Lung (tissue), 12 donors: Measurements from ENCODE around the gene CHDH. TPM values are rescaled to one million over a fixed set of nuclear protein-coding genes. Genes with fewer than 3 reads are reported as not detected.

Source experiments
- ATAC-seq: fragments of 200-7000 bp; cut with Tn5 transposase; one replicate; pipeline ENCODE4 v1.9.1; 2020; ENCODE audit warnings: moderate number of reproducible peaks; ENCODE audit not compliant: insufficient read depth, low FRiP score
- DNase-seq, 3 donors: peaks; one replicate each; pipeline ENCODE4 v3.0.0-alpha.2; 2013 to 2017
- H3K27ac ChIP-seq, 2 donors: one replicate each; pipeline ENCODE4 v1.5.1; 2013; ENCODE audit warnings: mild to moderate bottlenecking in 2 of 2, moderate library complexity in 2 of 2, control low read depth in 1 of 2, inconsistent platforms in 1 of 2, low read depth in 1 of 2, low read length in 1 of 2
- H3K27me3 ChIP-seq, 3 donors: one replicate each; pipeline ENCODE4 v1.5.1; 2013; ENCODE audit warnings: low read length in 2 of 3; ENCODE audit not compliant: control insufficient read depth in 3 of 3, insufficient read depth in 3 of 3
- H3K36me3 ChIP-seq, 4 donors: one replicate each; pipeline ENCODE4 v1.5.1; 2013; ENCODE audit warnings: low read length in 4 of 4, mild to moderate bottlenecking in 1 of 4, moderate library complexity in 1 of 4; ENCODE audit not compliant: control insufficient read depth in 4 of 4, insufficient read depth in 4 of 4
- H3K4me1 ChIP-seq, 5 donors: one replicate each; pipeline ENCODE4 v1.5.1; 2013; ENCODE audit warnings: low read length in 5 of 5, mild to moderate bottlenecking in 2 of 5, moderate library complexity in 1 of 5; ENCODE audit not compliant: control insufficient read depth in 5 of 5, insufficient read depth in 5 of 5
- H3K4me3 ChIP-seq: one replicate; pipeline ENCODE4 v1.5.1; 2013; ENCODE audit warnings: mild to moderate bottlenecking, control low read depth, moderate library complexity
- H3K9ac ChIP-seq, 2 donors: one replicate each; pipeline ENCODE4 v1.5.1; 2013; ENCODE audit warnings: low read length in 2 of 2, control low read depth in 1 of 2; ENCODE audit not compliant: insufficient read depth in 1 of 2
- H3K9me3 ChIP-seq, 4 donors: one replicate each; pipeline ENCODE4 v1.5.1; 2013; ENCODE audit warnings: low read length in 3 of 4, mild to moderate bottlenecking in 1 of 4, moderate library complexity in 1 of 4; ENCODE audit not compliant: control insufficient read depth in 4 of 4, insufficient read depth in 3 of 4
- CTCF ChIP-seq: IDR thresholded peaks from 2 replicates; pipeline ENCODE4 v1.5.1; 2012; ENCODE audit warnings: mild to moderate bottlenecking; ENCODE audit errors: control extremely low read depth, extremely low read depth
- WGBS, 2 donors: extraction: QIAGEN DNeasy Blood & Tissue Kit; methylation state at CpG; one replicate each; pipeline ENCODE4 v1.1.7; 2013; 5-methylcytosine and 5-hydroxymethylcytosine counted together
- polyA plus RNA-seq, 2 donors: library from polyadenylated mRNA; stranded (reverse); fragments of 200-250 nt; gene quantifications; one replicate each; pipeline ENCODE4 v1.2.1, GENCODE V29; 2013
- total RNA-seq, 2 donors: library from RNA; depleted of rRNA in 1 of 2; stranded (reverse); fragments of >200 nt in 1 of 2; gene quantifications; one replicate each; pipeline ENCODE4 v1.2.1, GENCODE V29; 2014 to 2021
- donor health status: control.
- donor health status: control.
- donor health status: Bipolar disorder and iron deficiency.
- donor health status: healthy.
- donor health status: DM: yes; HTN: yes; CAD: no.

Gene CHDH
- total and polyA plus RNA-seq, 4 donors = 1.5 to 10.9 (median 2.8) TPM

- no peak overlapping the region for H3K9ac ChIP-seq
- H3K27ac ChIP-seq = no peak overlapping the region
- TF ChIP-seq CTCF = no peak
- peaks cover 0 to 22% (median 7%) of the 10 kb centered on the region in 5 donors for H3K4me1 ChIP-seq
- WGBS, 2 donors = 90 to 98% methylated on average over 9 of the region's 9 CpGs
- no peaks in the 10 kb centered on the region for H3K9me3 ChIP-seq
- H3K27me3 ChIP-seq = peaks cover 0 to 9% (median 8%) of the 10 kb centered on the region in 3 donors
- H3K36me3 ChIP-seq = no peaks in the 10 kb centered on the region
- no peak for ATAC-seq
- no peak overlapping the region for H3K4me3 ChIP-seq
- DNase-seq = no peak
Observed at GRCh38 chr3:53844262-53845102, 1.7 kb downstream of the CHDH start.

DNA sequence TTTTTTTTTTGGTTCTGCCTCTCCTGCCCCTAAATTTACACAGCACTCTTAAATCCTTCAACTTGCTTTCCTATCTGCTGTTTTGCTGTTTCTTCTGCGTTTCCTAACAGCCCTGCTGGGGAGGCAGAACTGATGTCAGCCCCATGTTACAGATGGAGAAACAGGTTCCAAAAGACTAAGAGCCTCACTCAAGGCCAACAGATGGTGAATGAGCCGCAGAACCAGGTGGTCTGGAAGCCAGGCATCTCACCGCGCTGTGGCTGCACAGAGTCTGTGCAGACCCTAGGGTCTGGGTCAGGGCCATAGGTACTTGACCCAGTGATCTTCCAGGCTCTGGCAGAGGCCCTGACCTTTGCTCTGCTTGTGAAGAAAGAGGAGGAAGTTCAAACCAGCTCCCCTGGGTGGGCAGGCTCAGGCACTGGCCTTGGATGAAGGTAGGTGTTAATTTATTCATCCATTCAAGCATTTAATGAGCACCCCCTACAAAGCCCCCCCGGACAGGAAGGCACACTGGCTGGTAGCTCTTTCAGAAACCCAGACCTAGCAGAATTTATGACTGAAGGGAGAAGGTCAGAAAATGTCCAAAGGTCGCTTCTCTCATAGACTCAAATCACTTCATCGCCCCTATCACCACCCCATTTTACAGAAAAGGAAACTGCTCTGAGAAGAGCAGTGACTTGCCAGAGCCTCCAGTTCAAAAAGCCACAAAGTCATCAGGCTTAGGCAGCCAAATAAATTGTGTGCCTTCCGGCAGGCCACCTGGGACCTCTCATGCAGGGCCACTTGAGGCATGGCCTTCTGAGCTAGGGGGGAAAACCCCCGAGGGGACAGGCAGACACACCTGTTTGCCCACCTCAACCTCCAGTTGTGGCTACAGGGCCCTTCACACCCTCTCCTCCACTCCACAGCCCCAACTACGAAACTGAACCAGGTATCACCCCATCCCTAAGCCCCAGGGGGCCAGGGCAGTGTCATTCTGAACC is 2.7 kb downstream of the CHDH start:
- no peak for TF ChIP-seq CTCF
- Histone ChIP-seq H3K27ac (no peak overlapping the region), H3K9me3 (no peaks in the 10 kb centered on the region), H3K36me3 (no peaks in the 10 kb centered on the region), H3K4me1 (peaks cover 0 to 22% (median 7%) of the 10 kb centered on the region in 5 donors), H3K4me3 (no peak overlapping the region), H3K27me3 (peaks cover 0 to 9% (median 8%) of the 10 kb centered on the region in 3 donors), H3K9ac (no peak overlapping the region)
- ATAC-seq = no peak
- 79 to 87% methylated on average over 10 of the region's 10 CpGs for WGBS, 2 donors
- no peak for DNase-seq

DNA sequence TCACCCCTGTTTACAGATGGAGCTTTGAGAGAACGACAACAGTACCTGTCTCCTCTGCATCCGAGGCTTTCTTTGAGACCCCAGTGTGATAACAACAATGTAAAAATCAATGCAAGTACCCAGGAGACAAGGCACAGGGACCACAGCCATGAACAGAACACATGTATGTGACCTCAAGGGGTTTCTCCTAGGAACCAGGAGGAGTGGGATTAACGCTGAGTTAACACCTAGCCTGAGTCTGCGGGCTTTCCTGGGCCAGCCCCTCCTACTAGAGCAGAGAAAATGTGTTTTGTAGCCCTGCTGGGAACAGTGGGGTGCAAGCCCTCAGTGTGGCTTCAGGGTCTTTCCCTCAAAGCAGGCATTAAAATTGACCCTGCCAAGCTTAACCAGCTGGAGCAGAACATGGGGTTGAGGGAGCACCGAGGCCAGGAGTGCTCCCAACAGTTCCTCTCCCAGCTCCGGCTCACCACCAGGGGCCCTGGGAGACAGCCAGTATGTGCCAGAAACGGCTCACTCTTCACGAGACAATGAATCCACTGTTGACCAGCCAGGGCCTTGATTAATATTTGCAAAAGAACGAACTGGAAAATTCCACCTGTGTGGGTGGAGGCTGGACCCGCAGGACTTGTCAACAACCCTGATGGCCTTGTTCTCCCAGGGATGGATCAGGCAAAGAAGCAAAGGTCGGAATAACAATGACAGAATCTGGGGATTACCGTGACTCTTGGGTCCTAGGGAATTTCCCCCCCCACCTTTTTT is 3.6 kb downstream of the CHDH start:
- Histone ChIP-seq H3K4me3 (no peak overlapping the region), H3K36me3 (no peaks in the 10 kb centered on the region), H3K9ac (no peak overlapping the region), H3K27me3 (peaks cover 0 to 8% (median 7%) of the 10 kb centered on the region in 3 donors), H3K9me3 (no peaks in the 10 kb centered on the region), H3K27ac (no peak overlapping the region), H3K4me1 (peaks cover 0 to 24% (median 7%) of the 10 kb centered on the region in 5 donors)
- ATAC-seq (no peak), DNase-seq (peak; percentile 61 to 82 (median 66))
- no peak for TF ChIP-seq CTCF
- 53 to 72% methylated on average over 12 of the region's 12 CpGs for WGBS, 2 donors
